ENCODE data around the gene USP49. TPM values are rescaled to one million over a fixed set of nuclear protein-coding genes. Genes with fewer than 3 reads are reported as not detected.

Gene USP49
- total RNA-seq, 1 experiment from 2014 or later, result 7.0 TPM

- intact Hi-C loops (cut with micrococcal nuclease; ENCODE audit: unreplicated experiment), result no loop called here
- Mint-ChIP-seq H3K4me1 (ENCODE audit: low read depth, unreplicated experiment) (peaks cover 24% of the 10 kb centered on the region), H3K36me3 (ENCODE audit: insufficient read depth, unreplicated experiment) (peaks cover 9% of the 10 kb centered on the region), H3K4me3 (ENCODE audit: low read depth, unreplicated experiment) (no peak overlapping the region), H3K27ac (ENCODE audit: unreplicated experiment) (no peak overlapping the region), H3K9me3 (ENCODE audit: low read depth, unreplicated experiment) (no peaks in the 10 kb centered on the region), H3K27me3 (ENCODE audit: unreplicated experiment) (no peaks in the 10 kb centered on the region)
- TF ChIP-seq, protein P1, sequence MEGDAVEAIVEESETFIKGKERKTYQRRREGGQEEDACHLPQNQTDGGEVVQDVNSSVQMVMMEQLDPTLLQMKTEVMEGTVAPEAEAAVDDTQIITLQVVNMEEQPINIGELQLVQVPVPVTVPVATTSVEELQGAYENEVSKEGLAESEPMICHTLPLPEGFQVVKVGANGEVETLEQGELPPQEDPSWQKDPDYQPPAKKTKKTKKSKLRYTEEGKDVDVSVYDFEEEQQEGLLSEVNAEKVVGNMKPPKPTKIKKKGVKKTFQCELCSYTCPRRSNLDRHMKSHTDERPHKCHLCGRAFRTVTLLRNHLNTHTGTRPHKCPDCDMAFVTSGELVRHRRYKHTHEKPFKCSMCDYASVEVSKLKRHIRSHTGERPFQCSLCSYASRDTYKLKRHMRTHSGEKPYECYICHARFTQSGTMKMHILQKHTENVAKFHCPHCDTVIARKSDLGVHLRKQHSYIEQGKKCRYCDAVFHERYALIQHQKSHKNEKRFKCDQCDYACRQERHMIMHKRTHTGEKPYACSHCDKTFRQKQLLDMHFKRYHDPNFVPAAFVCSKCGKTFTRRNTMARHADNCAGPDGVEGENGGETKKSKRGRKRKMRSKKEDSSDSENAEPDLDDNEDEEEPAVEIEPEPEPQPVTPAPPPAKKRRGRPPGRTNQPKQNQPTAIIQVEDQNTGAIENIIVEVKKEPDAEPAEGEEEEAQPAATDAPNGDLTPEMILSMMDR (IDR thresholded peaks at IDR 0.05; ENCODE audit: unreplicated experiment), result no peak
- DNase-seq, result no peak
- CTCF ChIA-PET, result interaction anchor here (1.1 to 1.4 kb wide), 3 partner anchors 10 to 47 kb away, joined by 3 to 4 read pairs (median 3); partner anchors contain the start of gene TOMM6
- no TSS peak for BruUV-seq (replicated peaks)
Observed at GRCh38 chr6:41740366-41741162, 154.6 kb downstream of the USP49 start.

Other genes starting within 250 kb of the USP49 start
- gene TFEB, start 159.8 kb downstream of the USP49 start, total RNA-seq (2022), result 4.4 and 6.6 TPM in 2 replicates
- not detected in 2 replicates for gene PGC, start 148.0 kb downstream of the USP49 start, total RNA-seq (2022)
- gene FRS3, start 115.5 kb downstream of the USP49 start, total RNA-seq (2022), result 5.0 and 6.6 TPM in 2 replicates
- gene PRICKLE4, start 114.6 kb downstream of the USP49 start, total RNA-seq (2022), result 6.4 and 7.1 TPM in 2 replicates
- gene TOMM6, start 107.7 kb downstream of the USP49 start, total RNA-seq (2022), result 251 and 265 TPM in 2 replicates
- 28.0 and 29.8 TPM in 2 replicates for gene MED20, start 25.8 kb upstream of the USP49 start, total RNA-seq (2022)
- gene BYSL, start 26.1 kb upstream of the USP49 start, total RNA-seq (2022), result 51.7 and 55.6 TPM in 2 replicates
- gene CCND3, start 46.4 kb upstream of the USP49 start, total RNA-seq (2022), result 77.4 and 90.4 TPM in 2 replicates
- gene TAF8, start 155.1 kb upstream of the USP49 start, total RNA-seq (2022), result 32.6 and 34.0 TPM in 2 replicates
- gene C6orf132, start 247.2 kb upstream of the USP49 start, total RNA-seq (2022), result 85.8 and 88.5 TPM in 2 replicates

All from Calu3 (cell line).